Measurements from ENCODE around the gene CSNK1G2. TPM values are rescaled to one million over a fixed set of nuclear protein-coding genes. Genes with fewer than 3 reads are reported as not detected.
"Not testable (repeated sequence)": the region's sequence is repeated elsewhere in the genome, so short reads cannot be mapped to it uniquely, and the experiment has no call there.

CSNK1G2 gene
- total RNA-seq, 1 donor from 2014 or later: 24.5 TPM

- H3K27me3 ChIP-seq (ENCODE audit: low read depth): no peaks in the 10 kb centered on the region
- H3K4me3 ChIP-seq: no peak overlapping the region
- no peak for TF ChIP-seq CTCF (IDR thresholded peaks at IDR 0.05; ENCODE audit: borderline replicate concordance)
- intact Hi-C loops (cut with micrococcal nuclease): no loop called here
- no peaks in the 10 kb centered on the region for H3K9me3 ChIP-seq (replicated peaks)
- no peaks in the 10 kb centered on the region for H3K4me1 ChIP-seq
- DNase-seq: no peak
- no peak overlapping the region for H3K27ac ChIP-seq (replicated peaks)
- H3K36me3 ChIP-seq: peaks cover 88% of the 10 kb centered on the region
Measured at GRCh38 chr19:1984357-1984756, 43.4 kb downstream of the CSNK1G2 start.

GRCh38 chr19:1985588-1986356 lies 44.8 kb downstream of the CSNK1G2 start:
- Histone ChIP-seq H3K27me3 (ENCODE audit: low read depth) (no peaks in the 10 kb centered on the region), H3K9me3 (replicated peaks) (no peaks in the 10 kb centered on the region), H3K4me3 (no peak overlapping the region), H3K36me3 (peaks cover 88% of the 10 kb centered on the region), H3K4me1 (no peaks in the 10 kb centered on the region), H3K27ac (replicated peaks) (no peak overlapping the region)
- TF ChIP-seq CTCF (IDR thresholded peaks at IDR 0.05; ENCODE audit: borderline replicate concordance): no peak
- DNase-seq: no peak
- intact Hi-C loops (cut with micrococcal nuclease): no loop called here

- TF ChIP-seq CTCF (IDR thresholded peaks at IDR 0.05; ENCODE audit: borderline replicate concordance): no peak
- Histone ChIP-seq H3K27me3 (ENCODE audit: low read depth) (no peaks in the 10 kb centered on the region), H3K36me3 (peaks cover 86% of the 10 kb centered on the region), H3K4me1 (no peaks in the 10 kb centered on the region), H3K4me3 (no peak overlapping the region), H3K27ac (replicated peaks) (no peak overlapping the region), H3K9me3 (replicated peaks) (no peaks in the 10 kb centered on the region)
- intact Hi-C loops (cut with micrococcal nuclease): no loop called here
- no peak for DNase-seq
Measured at GRCh38 chr19:1986357-1987162, 45.6 kb downstream of the CSNK1G2 start.

- intact Hi-C loops (cut with micrococcal nuclease): no loop called here
- Histone ChIP-seq H3K4me1 (no peaks in the 10 kb centered on the region), H3K36me3 (peaks cover 78% of the 10 kb centered on the region), H3K27ac (replicated peaks) (no peak overlapping the region), H3K4me3 (no peak overlapping the region), H3K9me3 (replicated peaks) (no peaks in the 10 kb centered on the region), H3K27me3 (ENCODE audit: low read depth) (no peaks in the 10 kb centered on the region)
- TF ChIP-seq CTCF (IDR thresholded peaks at IDR 0.05; ENCODE audit: borderline replicate concordance): no peak
- no peak for DNase-seq
Measured at GRCh38 chr19:1987197-1988187, 46.5 kb downstream of the CSNK1G2 start.

GRCh38 chr19:1988464-1988863 lies 47.5 kb downstream of the CSNK1G2 start:
- intact Hi-C loops (cut with micrococcal nuclease); H3K4me1 ChIP-seq; DNase-seq; H3K27me3 ChIP-seq (ENCODE audit: low read depth); H3K4me3 ChIP-seq; H3K27ac ChIP-seq (replicated peaks); H3K9me3 ChIP-seq (replicated peaks): not testable (repeated sequence)
- H3K36me3 ChIP-seq: peaks cover 76% of the 10 kb centered on the region
